Kidney epithelial cell (primary cell): ENCODE data around the gene MPRIP. TPM values are rescaled to one million over a fixed set of nuclear protein-coding genes. Genes with fewer than 3 reads are reported as not detected.

Experiments used
- DNase-seq: peaks from one replicate; pipeline ENCODE4 v3.0.0-alpha.2; 2010; ENCODE audit warnings: low read depth
- H3K27me3 ChIP-seq: 2 replicates; pipeline ENCODE4 v1.6.0; 2011; ENCODE audit warnings: low read length; ENCODE audit not compliant: control insufficient read depth, insufficient read depth
- H3K36me3 ChIP-seq: 2 replicates; pipeline ENCODE4 v1.5.1; 2011; ENCODE audit warnings: low read length; ENCODE audit not compliant: control insufficient read depth, insufficient read depth
- H3K4me3 ChIP-seq: 2 replicates; pipeline ENCODE4 v1.5.1; 2011; ENCODE audit warnings: low read depth, mild to moderate bottlenecking, control low read depth, low read length
- total RNA-seq: library from RNA; depleted of rRNA; stranded (reverse); fragments of >200 nt; gene quantifications from 2 replicates; pipeline ENCODE4 v1.2.3, GENCODE V29; 2015
- TF ChIP-seq, protein P1 (sequence below): IDR thresholded peaks from 2 replicates; pipeline ENCODE4 v1.5.1; 2011; ENCODE audit warnings: mild to moderate bottlenecking, moderate library complexity, low read length, control low read depth, inconsistent platforms; ENCODE audit not compliant: insufficient read depth, poor library complexity, severe bottlenecking

MPRIP gene
- total RNA-seq, 1 donor from 2014 or later = 99.6 TPM

DNA sequence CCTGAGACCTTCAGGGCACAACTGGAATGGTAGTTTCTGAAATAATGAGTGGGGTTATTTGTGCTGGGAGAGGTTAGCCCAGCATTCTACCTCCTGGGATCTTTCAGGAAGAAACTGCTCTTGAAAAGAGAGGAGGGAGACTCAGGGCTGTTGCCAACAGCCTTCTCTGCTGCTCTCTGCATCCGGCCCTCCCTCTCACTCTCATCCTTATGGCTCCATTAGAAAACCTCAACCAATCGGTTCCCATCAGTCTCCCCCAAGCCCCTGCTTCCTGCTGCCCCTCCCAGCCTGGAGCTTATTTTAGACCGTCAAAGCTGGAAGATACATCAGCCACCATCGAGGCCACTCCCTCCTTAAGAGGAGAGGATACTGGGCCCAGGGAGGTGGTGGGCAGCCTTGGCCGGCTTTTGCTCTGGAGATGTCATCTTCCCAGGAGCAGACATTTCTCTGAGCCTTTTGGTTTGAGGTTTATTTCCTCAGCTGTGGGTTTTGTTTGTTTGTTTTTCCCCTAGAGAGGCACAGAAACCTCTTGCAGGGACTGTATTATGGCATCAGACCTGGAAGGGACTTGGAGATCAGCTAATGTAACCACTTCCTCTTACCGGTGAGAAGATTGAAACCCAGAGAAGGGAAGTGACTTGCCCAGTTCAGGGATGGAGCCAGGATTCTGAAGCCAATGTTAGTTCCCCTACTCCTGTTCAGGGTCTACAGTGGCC lies 2.7 kb downstream of the MPRIP start:
- TF ChIP-seq, protein P1, sequence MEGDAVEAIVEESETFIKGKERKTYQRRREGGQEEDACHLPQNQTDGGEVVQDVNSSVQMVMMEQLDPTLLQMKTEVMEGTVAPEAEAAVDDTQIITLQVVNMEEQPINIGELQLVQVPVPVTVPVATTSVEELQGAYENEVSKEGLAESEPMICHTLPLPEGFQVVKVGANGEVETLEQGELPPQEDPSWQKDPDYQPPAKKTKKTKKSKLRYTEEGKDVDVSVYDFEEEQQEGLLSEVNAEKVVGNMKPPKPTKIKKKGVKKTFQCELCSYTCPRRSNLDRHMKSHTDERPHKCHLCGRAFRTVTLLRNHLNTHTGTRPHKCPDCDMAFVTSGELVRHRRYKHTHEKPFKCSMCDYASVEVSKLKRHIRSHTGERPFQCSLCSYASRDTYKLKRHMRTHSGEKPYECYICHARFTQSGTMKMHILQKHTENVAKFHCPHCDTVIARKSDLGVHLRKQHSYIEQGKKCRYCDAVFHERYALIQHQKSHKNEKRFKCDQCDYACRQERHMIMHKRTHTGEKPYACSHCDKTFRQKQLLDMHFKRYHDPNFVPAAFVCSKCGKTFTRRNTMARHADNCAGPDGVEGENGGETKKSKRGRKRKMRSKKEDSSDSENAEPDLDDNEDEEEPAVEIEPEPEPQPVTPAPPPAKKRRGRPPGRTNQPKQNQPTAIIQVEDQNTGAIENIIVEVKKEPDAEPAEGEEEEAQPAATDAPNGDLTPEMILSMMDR = no peak
- peak overlapping the region; percentile 10 for H3K4me3 ChIP-seq
- no peaks in the 10 kb centered on the region for H3K27me3 ChIP-seq
- no peaks in the 10 kb centered on the region for H3K36me3 ChIP-seq
- DNase-seq = no peak

DNA sequence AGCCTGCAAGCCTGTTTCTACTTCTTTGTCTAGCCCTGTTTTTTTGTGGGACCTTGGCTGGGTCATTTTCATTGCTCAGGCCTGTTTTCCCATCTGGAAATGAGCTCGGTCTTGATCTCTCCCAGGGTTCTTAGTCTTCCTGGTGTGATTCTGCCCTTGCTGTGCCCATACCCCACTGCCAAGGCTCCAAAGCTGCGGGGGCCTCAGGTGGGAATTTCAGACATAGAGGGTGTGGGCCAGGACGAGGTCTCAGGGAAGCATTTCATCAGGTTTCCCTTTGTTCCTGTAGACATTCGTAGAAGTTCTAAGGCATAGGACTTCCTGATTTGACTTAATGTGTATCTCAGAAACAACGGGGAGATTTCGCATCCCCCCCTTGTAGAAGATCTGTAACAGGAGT lies 5.8 kb downstream of the MPRIP start:
- Histone ChIP-seq H3K27me3 (no peaks in the 10 kb centered on the region), H3K36me3 (no peaks in the 10 kb centered on the region), H3K4me3 (no peak overlapping the region)
- no peak for DNase-seq
- TF ChIP-seq, protein P1 = no peak

DNA sequence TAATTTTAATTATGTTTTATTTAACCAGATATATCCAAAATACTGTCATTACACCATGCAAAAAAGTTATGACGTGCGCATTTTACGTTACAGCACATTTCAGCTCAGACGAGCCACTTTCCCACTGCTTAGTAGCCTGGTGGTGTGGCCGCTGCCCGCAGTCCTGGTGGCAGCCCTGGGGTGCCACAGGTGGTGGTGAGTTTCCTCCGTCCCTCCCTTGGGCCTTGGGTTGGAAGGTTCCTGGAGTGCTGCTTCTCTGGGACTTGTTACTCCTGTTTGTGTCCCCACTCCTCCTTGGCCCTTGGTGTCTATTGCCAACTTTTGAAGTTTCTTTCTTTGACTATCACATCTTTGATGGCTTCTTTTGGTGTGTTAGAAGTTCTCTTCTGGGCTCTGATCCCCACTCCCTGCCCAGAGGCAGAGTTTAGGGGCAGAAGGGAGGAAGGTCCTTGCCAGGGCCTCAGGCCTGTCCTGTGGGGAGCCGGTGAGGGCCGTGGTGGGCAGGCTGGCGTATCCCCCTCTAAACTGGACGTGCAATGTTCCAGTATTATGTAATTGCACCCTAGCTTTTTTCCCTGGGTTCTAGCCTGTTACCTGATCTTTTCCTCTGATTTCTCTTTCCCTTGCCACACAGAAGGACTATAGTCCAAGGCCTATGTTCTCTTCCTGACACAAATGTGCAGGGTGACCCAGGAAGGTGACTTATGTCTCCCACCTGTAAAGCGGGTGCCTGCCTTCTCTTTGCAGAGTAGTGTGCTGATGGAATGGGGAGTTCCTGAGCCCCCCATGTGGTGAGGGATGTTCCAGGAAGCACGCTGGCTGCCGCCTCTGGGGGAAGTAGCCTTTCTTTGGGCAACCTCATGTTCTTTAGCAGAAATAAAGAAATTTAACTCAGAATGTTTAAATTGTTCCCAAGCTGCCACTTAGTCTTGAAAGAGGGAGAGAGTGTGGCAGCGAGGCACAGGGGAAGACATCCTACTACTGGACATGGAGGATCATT lies 8.4 kb downstream of the MPRIP start:
- H3K36me3 ChIP-seq = no peaks in the 10 kb centered on the region
- no peak for DNase-seq
- TF ChIP-seq, protein P1 = no peak
- no peaks in the 10 kb centered on the region for H3K27me3 ChIP-seq
- no peak overlapping the region for H3K4me3 ChIP-seq

DNA sequence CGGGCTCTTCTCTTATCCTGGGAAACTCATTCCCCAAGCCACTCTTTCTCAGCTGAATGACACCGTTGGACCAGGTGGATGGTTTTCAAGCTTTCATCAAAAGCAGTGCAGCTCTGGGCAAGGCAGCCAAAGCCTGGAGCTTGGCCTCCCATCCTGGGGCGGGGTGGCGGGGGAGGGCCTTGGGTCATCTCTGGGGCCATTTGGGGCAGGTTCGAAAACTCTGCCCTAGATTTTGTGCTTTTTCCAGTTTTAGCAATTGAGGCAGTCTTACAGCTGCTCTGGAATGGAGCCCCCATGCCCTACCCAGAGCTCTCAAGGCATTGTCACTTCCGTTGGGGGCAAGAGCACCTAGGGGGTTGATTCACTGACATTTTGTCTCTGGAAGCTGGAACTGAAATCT lies 9.1 kb downstream of the MPRIP start:
- no peak for DNase-seq
- no peaks in the 10 kb centered on the region for H3K27me3 ChIP-seq
- no peaks in the 10 kb centered on the region for H3K36me3 ChIP-seq
- TF ChIP-seq, protein P1 = no peak
- no peak overlapping the region for H3K4me3 ChIP-seq

DNA sequence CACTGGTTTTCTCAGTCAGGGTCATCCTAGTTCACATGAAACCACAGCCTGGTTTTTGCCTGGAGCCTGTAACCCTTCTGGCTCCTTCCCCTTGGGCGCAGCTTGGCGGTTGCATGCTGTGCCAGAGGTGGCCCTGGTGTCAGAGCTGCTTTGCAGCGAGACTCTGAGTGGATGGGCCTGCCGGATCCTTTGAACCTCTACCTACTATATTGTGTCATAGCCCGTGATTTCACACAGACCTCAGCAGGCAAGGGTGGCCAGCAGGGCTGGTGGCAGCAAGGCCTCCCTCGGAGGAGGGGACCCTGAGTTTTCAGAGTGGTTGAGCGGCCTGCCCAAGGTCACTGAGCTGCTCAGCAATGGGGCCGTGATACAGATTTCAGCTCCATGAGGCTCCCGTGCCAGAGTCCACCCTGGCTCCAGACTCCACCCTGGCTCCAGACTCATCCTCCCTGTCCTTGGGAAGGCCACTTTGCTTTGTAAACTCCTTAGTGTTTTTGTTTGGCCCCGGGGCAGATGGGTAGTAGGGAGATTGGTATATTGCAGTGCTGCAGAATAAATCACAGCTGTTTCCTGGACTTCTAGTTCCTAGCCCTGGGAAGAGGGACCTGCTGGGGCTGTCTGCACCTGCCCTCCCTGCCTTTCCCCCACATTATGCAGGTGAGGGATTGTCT lies 9.7 kb downstream of the MPRIP start:
- no peak overlapping the region for H3K4me3 ChIP-seq
- TF ChIP-seq, protein P1 = no peak
- no peaks in the 10 kb centered on the region for H3K27me3 ChIP-seq
- no peak for DNase-seq
- no peaks in the 10 kb centered on the region for H3K36me3 ChIP-seq
